Astrocyte (in vitro differentiated cells and primary cell): ENCODE results near the gene LIMA1.

Experiments
- CTCF ChIP-seq: IDR thresholded peaks from 2 replicates; pipeline ENCODE4 v1.5.1; 2011; ENCODE audit warnings: low read depth, mild to moderate bottlenecking, inconsistent platforms, low read length, moderate library complexity; ENCODE audit not compliant: insufficient read depth
- EZH2 ChIP-seq: IDR thresholded peaks from 2 replicates; pipeline ENCODE4 v1.6.1; 2012; ENCODE audit warnings: mild to moderate bottlenecking, low read length, inconsistent platforms; ENCODE audit not compliant: insufficient read depth

- no peak for TF ChIP-seq EZH2
- TF ChIP-seq CTCF, result no peak
Measured at GRCh38 chr12:50322206-50322605, 38.9 kb upstream of the LIMA1 start.
